Activated T-helper 9 cell treated with anti-CD3 and anti-CD28 coated beads, Interleukin-2, amount 50 U/mL, for 16 hours (primary cell): ENCODE data around the gene CCDC69.
"Not testable (repeated sequence)": the region's sequence is repeated elsewhere in the genome, so short reads cannot be mapped to it uniquely, and the experiment has no call there.

ENCODE experiments used
- DNase-seq: peaks from one replicate; pipeline ENCODE4 v3.0.0-alpha.2; 2020; ENCODE audit warnings: low read depth

Gene CCDC69

DNA sequence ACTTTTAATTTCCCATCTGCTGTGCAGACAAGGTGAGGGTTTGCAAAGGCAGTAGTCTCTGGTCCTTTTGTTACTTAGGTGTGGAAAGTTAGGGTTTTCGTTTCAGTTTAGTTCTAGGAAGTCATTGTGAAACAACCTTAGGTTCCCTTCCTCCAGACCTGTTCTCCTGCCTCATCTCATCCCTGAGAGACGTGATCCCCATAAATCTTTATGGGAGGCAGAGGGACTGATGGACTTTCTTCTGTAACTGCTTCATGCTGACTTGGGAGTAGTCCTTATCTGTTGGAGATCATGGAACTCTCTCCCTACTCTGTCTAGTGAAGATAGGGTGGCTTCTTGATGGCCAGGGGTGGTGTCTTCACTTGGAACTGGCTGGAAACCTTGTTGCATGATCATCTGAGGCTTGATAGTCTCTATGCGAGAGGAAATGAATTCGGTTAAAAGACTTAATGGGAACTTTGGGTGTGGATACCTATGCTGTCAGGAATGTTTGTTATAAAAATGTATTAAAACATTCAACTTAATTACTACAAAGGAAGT, 21.9 kb upstream of the CCDC69 start:
- no peak for DNase-seq

DNA sequence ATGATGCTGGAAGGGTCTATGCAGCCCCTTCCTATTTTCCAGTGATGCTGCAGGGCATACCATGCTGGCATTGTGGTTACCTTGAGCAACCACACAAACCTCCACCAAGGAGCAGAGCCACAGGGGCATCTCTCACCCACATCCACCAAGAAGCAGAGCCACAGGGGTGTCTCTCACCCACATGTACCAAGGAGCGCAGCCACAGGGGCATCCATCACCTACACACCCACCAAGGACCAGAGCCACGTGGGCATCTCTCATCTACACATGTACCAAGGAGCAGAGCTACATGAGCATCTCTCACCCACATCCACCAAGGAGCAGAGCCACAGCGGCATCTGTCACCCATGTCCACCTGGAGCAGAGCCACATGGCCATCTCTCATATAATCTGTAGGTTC, 20.3 kb upstream of the CCDC69 start:
- no peak for DNase-seq

DNA sequence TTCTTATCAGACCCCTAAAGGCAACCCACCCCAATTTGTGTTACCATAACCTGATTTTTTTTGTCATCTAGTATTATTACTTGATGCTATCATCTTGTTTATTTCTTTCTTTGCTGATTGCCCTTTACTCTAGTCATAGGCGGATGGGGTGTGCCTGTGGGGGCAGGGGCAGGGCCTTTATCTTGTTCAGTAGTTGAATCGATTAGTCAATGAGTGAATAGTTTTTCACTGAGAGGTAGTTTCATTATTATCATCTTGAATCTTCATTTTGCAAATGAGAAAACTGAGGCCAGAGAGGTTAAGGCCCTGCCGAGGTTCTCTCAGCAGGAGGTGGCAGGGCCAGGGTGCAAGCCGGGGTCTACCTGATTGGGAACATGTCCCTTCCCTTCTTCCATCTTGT, 19.7 kb upstream of the CCDC69 start:
- no peak for DNase-seq

GRCh38 chr5:151243127-151243526, 19.2 kb upstream of the CCDC69 start:
- no peak for DNase-seq

DNA sequence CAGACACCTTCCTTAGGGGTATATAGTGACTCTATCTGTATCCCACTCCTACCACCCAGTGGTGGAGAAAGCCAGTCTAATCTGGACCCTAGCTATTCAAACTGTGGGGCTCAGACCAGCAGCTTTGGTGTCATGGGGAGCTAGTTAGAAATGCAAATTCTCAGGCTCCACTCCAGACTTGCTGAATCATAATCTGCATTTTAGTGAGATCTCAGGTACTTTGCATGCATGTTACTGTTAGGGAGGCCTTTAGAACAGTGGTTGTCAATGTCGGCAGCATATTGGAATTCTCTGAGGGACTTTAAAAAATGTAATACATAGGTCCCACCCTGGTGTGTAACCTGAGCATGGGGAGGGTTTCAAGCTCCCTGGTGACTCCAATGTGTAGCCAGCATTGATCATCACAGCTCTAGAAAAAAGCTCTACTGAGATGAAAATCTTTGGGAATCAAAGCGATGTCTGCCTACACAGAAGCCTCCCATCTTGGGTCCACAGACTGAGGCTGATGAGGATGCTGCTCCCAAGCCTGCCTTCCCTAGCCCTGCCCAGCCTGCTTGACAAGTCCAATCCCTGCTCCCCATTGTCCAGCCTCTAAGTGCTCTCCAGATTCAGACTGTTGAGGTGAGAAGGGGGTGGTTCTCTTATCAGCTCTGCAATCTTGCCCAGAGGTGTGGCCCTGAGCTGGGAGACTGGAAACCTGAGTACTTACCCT, 17.2 kb upstream of the CCDC69 start:
- no peak for DNase-seq

DNA sequence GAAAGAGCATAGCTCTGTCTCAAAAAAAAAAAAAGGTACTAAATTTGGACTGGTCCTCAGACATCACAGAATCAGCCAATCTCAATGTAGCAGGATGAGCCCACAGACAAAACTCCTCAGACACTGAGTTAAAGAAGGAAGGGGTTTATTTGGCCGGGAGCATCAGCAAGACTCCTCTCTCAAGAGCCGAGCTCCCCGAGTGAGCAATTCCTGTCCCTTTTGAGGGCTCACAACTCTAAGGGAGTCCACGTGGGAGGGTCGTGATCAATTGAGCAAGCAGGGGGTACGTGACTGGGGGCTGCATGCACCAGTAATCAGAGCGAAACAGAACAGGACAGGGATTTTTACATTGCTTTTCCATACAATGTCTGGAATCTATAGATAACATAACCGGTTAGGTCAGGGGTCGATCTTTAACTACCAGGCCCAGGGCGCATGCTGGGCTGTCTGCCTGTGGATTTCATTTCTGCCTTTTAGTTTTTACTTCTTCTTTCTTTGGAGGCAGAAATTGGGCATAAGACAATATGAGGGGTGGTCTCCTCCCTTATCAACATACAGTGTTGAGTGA, 16.5 kb upstream of the CCDC69 start:
- not testable (repeated sequence) for DNase-seq

DNA sequence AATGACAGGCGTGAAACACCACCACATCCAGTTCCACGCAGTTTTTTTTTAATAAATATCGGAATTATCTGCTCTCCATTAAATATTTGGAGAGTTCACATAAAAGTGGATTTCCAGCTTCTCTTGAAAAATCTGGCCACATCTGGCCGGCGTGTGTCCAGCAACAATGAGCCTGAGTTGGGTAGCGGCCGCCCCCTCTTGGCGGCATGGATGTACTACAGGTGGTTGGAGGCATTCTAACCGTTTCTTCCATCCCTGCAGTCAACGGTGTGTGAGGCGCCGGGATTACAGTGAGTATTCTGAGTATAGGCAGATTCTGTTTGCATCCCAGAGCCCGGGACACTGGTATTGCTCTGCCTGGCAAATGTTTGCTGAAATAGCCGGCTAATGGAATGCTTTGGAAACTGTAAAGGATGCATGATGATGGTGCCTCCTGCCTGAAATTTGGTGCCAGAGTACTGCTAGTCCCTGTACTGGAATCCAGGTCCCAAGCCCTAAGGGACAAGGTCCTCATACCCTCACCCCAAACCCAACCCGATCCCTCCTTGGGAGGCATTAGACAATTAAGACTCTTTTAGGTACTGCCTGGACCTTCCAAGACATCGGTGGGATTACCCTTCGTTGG, 15.5 kb upstream of the CCDC69 start:
- DNase-seq, result peak; percentile 44

DNA sequence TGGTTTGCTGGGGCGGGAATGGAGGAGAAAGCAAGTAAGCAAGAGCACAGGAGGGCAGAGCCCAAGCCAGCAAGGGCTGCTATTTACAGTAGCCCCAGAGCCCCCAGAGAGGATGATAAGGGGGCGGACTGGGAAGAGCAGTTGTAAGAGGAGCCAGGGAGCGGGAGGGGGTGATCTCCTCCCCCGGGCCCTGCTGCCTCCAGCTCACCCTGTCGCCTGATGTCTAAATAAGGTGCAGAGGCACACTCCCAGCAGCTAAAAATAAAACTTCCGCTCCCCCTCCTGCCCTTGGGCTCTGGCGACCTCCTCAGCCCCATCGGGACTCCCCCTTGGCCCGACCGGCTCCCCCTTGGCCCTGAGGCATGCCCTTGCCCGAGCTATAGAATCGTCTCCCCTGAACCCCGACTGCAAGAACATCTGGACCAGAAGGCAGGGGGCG, 14.4 kb upstream of the CCDC69 start:
- DNase-seq, result no peak

- DNase-seq, result no peak
These were observed 13.8 kb upstream of the CCDC69 start for GRCh38 chr5:151237685-151238084.

DNA sequence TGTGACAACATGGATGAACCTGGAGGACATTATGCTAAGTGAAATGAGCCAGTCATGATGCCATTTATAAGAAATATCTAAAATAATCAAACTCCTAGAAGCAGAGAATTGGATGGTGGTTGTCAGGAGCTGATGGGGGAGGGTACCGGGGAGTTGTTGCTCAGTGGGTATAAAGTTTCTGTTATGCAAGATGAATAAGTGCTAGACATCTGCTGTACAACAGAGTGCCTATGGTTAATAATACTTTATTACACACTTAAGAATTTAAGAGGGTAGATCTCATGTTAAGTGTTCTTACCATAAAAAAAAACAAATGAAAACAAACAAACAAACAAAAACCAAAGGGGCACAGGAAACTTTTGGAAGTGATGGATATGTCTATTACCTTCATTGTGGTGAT, 13.0 kb upstream of the CCDC69 start:
- DNase-seq, result no peak

DNA sequence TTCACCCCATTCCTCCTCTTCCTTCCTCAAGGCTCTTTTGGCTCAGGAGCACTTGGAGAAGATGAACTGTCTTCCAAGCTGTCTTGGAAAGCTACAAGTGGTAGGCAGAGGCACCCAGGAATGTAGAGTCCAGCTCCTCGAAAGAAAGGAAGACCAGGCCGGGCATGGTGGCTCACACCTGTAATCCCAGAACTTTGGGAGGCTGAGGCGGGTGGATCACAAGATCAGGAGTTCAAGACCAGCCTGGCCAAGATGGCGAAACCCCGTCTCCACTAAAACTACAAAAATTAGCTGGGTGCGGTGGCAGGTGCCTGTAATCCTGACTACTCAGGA, 11.3 kb upstream of the CCDC69 start:
- DNase-seq, result not testable (repeated sequence)

GRCh38 chr5:151234476-151235238, 10.8 kb upstream of the CCDC69 start:
- no peak for DNase-seq

GRCh38 chr5:151233616-151234085, 9.8 kb upstream of the CCDC69 start:
- DNase-seq, result no peak

DNA sequence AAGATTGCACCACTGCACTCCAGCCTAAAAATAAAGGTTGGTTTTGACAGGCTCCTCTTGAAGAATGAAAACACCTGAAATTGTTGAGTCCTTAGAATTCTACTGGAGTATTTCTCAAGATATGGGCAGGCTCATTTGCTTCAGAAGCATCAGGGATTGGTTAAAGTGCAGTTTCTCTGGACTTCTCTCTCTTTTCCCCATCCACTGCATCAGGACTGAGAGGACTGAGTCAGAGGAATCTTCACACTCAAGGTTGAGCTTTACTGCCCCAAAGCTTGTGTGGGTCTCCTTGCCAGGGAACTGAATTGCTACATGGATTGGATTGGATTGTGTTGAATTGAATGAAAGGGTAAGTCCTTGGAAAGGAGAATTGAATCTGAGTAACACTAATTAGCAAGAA, 7.5 kb upstream of the CCDC69 start:
- no peak for DNase-seq

- no peak for DNase-seq
These were observed 6.3 kb upstream of the CCDC69 start for GRCh38 chr5:151230048-151230680.

DNA sequence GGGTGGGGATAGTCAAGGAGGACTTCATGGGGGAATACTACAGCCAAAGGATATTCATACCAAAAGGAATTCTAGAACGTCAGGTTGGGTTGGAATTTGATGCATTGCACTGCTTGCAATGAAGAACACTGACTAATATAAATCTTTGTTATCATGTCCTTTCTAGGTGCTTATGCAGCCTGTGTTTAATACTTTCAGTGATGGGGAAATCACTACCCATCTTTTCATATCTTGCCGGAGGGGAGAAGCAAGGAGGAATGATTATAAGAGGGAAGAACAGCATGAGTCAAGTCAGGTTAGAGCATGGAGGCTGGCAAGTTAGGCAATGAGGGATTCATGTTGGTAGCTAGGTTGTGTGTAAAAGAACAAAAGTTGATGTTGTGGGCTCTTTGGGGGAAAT, 5.1 kb upstream of the CCDC69 start:
- DNase-seq, result no peak

GRCh38 chr5:151227918-151228447, 4.1 kb upstream of the CCDC69 start:
- no peak for DNase-seq

GRCh38 chr5:151225475-151225874, 1.6 kb upstream of the CCDC69 start:
- no peak for DNase-seq

- no peak for DNase-seq
These were observed 1.2 kb upstream of the CCDC69 start for GRCh38 chr5:151225071-151225470.

- DNase-seq, result no peak
These were observed 480 bp upstream of the CCDC69 start for GRCh38 chr5:151224372-151224771.

DNA sequence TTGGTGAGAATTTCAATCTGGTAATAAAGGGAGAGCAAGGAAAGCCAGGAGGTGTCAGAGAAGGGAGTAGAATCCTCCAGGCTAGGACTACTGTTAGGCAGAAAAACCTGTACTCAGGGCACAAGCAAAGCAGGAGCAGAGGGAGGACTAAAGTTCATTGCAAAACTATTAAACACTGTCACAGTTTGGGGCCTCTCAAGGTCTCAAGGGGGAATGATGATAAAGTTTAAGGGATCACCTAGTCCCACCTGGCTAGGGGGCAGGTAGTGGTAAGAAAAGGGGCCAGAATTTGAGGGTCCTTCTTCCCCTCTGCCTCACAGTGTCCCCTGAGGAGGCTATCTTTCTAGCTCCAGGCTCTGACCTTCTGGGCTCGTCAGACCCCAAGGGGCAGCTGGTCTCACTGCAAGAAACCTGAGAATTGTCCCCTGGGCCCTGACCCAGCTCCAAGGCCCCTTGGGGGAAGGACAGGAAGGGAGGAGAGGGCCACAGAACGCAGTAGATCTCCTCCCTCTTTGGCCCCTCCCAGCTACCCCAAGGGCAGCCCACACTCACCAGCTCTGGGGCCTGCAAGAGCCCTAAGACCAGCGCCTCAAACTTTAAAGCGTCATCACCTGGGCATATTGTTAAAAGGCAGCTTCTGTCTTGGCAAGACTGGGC, 974 bp downstream of the CCDC69 start:
- DNase-seq, result peak; percentile 34
